H9 (cell line): ENCODE measurements around the gene DPP8. TPM values are rescaled to one million over a fixed set of nuclear protein-coding genes. Genes with fewer than 3 reads are reported as not detected.

Experiments
- DNase-seq: peaks from one replicate; pipeline ENCODE4 v3.0.0-alpha.2; 2017
- H2AFZ ChIP-seq: one replicate; pipeline ENCODE4 v1.6.1; 2013; ENCODE audit warnings: mild to moderate bottlenecking, low read length, control low read depth, moderate library complexity
- H2AK5ac ChIP-seq: 2 replicates; pipeline ENCODE4 v1.6.1; 2013; ENCODE audit warnings: low read length, control low read depth, mixed read lengths; ENCODE audit not compliant: insufficient read length
- H2BK120ac ChIP-seq: one replicate; pipeline ENCODE4 v1.6.1; 2013; ENCODE audit warnings: low read depth, mild to moderate bottlenecking, low read length, control low read depth, inconsistent platforms; ENCODE audit not compliant: poor library complexity, severe bottlenecking
- H2BK12ac ChIP-seq: 2 replicates; pipeline ENCODE4 v1.6.1; 2013; ENCODE audit warnings: low read length, control low read depth, mixed read lengths, low read depth; ENCODE audit not compliant: insufficient read length
- H2BK15ac ChIP-seq: 2 replicates; pipeline ENCODE4 v1.6.1; 2013; ENCODE audit warnings: low read depth, low read length, control low read depth
- H2BK20ac ChIP-seq: one replicate; pipeline ENCODE4 v1.6.1; 2013; ENCODE audit warnings: low read depth, mild to moderate bottlenecking, low read length, control low read depth, inconsistent platforms; ENCODE audit not compliant: poor library complexity, severe bottlenecking
- H2BK5ac ChIP-seq: 2 replicates; pipeline ENCODE4 v1.6.1; 2013; ENCODE audit warnings: low read length, control low read depth, mixed read lengths; ENCODE audit not compliant: insufficient read length
- H3K14ac ChIP-seq: 2 replicates; pipeline ENCODE4 v1.6.1; 2013; ENCODE audit warnings: low read length, control low read depth; ENCODE audit not compliant: insufficient read depth
- H3K18ac ChIP-seq: 2 replicates; pipeline ENCODE4 v1.6.1; 2013; ENCODE audit warnings: low read depth, mild to moderate bottlenecking, mixed read lengths, low read length, control low read depth; ENCODE audit not compliant: insufficient read length
- H3K23ac ChIP-seq: 2 replicates; pipeline ENCODE4 v1.6.1; 2013; ENCODE audit warnings: low read length, control low read depth, mixed read lengths, low read depth; ENCODE audit not compliant: insufficient read length
- H3K23me2 ChIP-seq: 2 replicates; pipeline ENCODE4 v1.6.1; 2013; ENCODE audit warnings: low read depth, mild to moderate bottlenecking, mixed read lengths, low read length, control low read depth; ENCODE audit not compliant: insufficient read length, poor library complexity, severe bottlenecking
- H3K27ac ChIP-seq: 2 replicates; pipeline ENCODE4 v1.5.1; 2013; ENCODE audit warnings: low read length, control low read depth, mixed read lengths, low read depth; ENCODE audit not compliant: insufficient read length
- H3K27me3 ChIP-seq: 2 replicates; pipeline ENCODE4 v1.6.1; 2013; ENCODE audit warnings: low read length, control low read depth, inconsistent platforms; ENCODE audit not compliant: insufficient read depth
- H3K4ac ChIP-seq: 2 replicates; pipeline ENCODE4 v1.6.1; 2013; ENCODE audit warnings: low read depth, mild to moderate bottlenecking, control low read depth, inconsistent platforms, low read length, moderate library complexity
- H3K4me1 ChIP-seq: 2 replicates; pipeline ENCODE4 v1.6.1; 2013; ENCODE audit warnings: low read length, control low read depth, inconsistent platforms; ENCODE audit not compliant: insufficient read depth
- H3K4me2 ChIP-seq: 2 replicates; pipeline ENCODE4 v1.6.1; 2013; ENCODE audit warnings: low read length, control low read depth, mixed read lengths; ENCODE audit not compliant: insufficient read length, insufficient read depth
- H3K56ac ChIP-seq: 2 replicates; pipeline ENCODE4 v1.6.1; 2013; ENCODE audit warnings: low read depth, mild to moderate bottlenecking, mixed read lengths, low read length, control low read depth; ENCODE audit not compliant: insufficient read length
- H3K79me1 ChIP-seq: 2 replicates; pipeline ENCODE4 v1.6.1; 2013; ENCODE audit warnings: low read depth, mild to moderate bottlenecking, moderate library complexity, low read length, control low read depth, inconsistent platforms; ENCODE audit not compliant: insufficient read depth, poor library complexity, severe bottlenecking
- H3K79me2 ChIP-seq: 2 replicates; pipeline ENCODE4 v1.6.1; 2013; ENCODE audit warnings: low read length, control low read depth, inconsistent platforms; ENCODE audit not compliant: insufficient read depth
- H3K9ac ChIP-seq: 2 replicates; pipeline ENCODE4 v1.6.1; 2013; ENCODE audit warnings: low read length, control low read depth, mixed read lengths; ENCODE audit not compliant: insufficient read length; ENCODE audit errors: extremely low read depth
- H3K9me3 ChIP-seq: one replicate; pipeline ENCODE4 v1.6.1; 2013; ENCODE audit warnings: low read depth, low read length, inconsistent platforms; ENCODE audit not compliant: control insufficient read depth
- H3T11ph ChIP-seq: one replicate; pipeline ENCODE4 v1.6.1; 2013; ENCODE audit warnings: mild to moderate bottlenecking, low read length, control low read depth, inconsistent platforms
- H4K20me1 ChIP-seq: one replicate; pipeline ENCODE4 v1.6.1; 2013; ENCODE audit not compliant: control insufficient read depth, insufficient read length, insufficient read depth
- H4K5ac ChIP-seq: 2 replicates; pipeline ENCODE4 v1.6.1; 2013; ENCODE audit warnings: low read depth, mild to moderate bottlenecking, mixed read lengths, low read length, control low read depth; ENCODE audit not compliant: insufficient read length
- H4K8ac ChIP-seq: replicated peaks from 2 replicates; pipeline ENCODE4 v1.6.1; 2013; ENCODE audit warnings: low read length, control low read depth, mixed read lengths, low read depth; ENCODE audit not compliant: insufficient read length
- H4K91ac ChIP-seq: 2 replicates; pipeline ENCODE4 v1.6.1; 2013; ENCODE audit warnings: low read depth, mild to moderate bottlenecking, moderate library complexity, mixed read lengths, low read length, control low read depth; ENCODE audit not compliant: insufficient read length
- H3K27ac Mint-ChIP-seq, 3 experiments: 2 replicates in 2 of 3; 3 replicates in 1 of 3; pipeline ENCODE4 v1.8.0; 2020 to 2021; ENCODE audit warnings: mixed read lengths in 3 of 3, mild to moderate bottlenecking in 1 of 3, moderate library complexity in 1 of 3
- H3K27me3 Mint-ChIP-seq: 2 replicates; pipeline ENCODE4 v1.8.0; 2021; ENCODE audit warnings: low read depth, mild to moderate bottlenecking, moderate library complexity, mixed read lengths
- H3K36me3 Mint-ChIP-seq, 3 experiments: 2 replicates in 2 of 3; 3 replicates in 1 of 3; pipeline ENCODE4 v1.8.0; 2020 to 2021; ENCODE audit warnings: low read depth in 3 of 3, mixed read lengths in 3 of 3; ENCODE audit not compliant: insufficient read depth in 1 of 3
- H3K4me1 Mint-ChIP-seq, 2 experiments: 2 replicates each; pipeline ENCODE4 v1.8.0; 2020; ENCODE audit warnings: mixed read lengths in 2 of 2
- H3K4me3 Mint-ChIP-seq, 2 experiments: 2 replicates in 1 of 2; 3 replicates in 1 of 2; pipeline ENCODE4 v1.8.0; 2020 to 2021; ENCODE audit warnings: mild to moderate bottlenecking in 2 of 2, mixed read lengths in 2 of 2, moderate library complexity in 1 of 2
- H3K9me3 Mint-ChIP-seq, 2 experiments: 2 replicates in 1 of 2; 3 replicates in 1 of 2; pipeline ENCODE4 v1.8.0; 2020; ENCODE audit warnings: mild to moderate bottlenecking in 2 of 2, mixed read lengths in 2 of 2, moderate library complexity in 1 of 2
- WGBS: extraction: QIAGEN DNeasy Blood & Tissue Kit; methylation state at CpG from one replicate; pipeline ENCODE4 v1.1.7; 2013; ENCODE audit warnings: missing lambda C conversion rate, low lambda C conversion rate, mixed read lengths; ENCODE audit not compliant: insufficient read length; ENCODE audit errors: extremely low coverage; 5-methylcytosine and 5-hydroxymethylcytosine counted together
- total RNA-seq: library from RNA; stranded (reverse); gene quantifications from 2 replicates; pipeline ENCODE4 v1.2.1, GENCODE V29; 2021
- TF ChIP-seq, protein P1 (sequence below): fragments of 200-600 bp; sonication (generic); conservative IDR thresholded peaks from 3 replicates; pipeline ENCODE4 v1.8.0; 2021; ENCODE audit warnings: antibody characterized with exemption, mild to moderate bottlenecking

DPP8 gene
- total RNA-seq, 1 experiment from 2014 or later: 26.6 TPM

DNA sequence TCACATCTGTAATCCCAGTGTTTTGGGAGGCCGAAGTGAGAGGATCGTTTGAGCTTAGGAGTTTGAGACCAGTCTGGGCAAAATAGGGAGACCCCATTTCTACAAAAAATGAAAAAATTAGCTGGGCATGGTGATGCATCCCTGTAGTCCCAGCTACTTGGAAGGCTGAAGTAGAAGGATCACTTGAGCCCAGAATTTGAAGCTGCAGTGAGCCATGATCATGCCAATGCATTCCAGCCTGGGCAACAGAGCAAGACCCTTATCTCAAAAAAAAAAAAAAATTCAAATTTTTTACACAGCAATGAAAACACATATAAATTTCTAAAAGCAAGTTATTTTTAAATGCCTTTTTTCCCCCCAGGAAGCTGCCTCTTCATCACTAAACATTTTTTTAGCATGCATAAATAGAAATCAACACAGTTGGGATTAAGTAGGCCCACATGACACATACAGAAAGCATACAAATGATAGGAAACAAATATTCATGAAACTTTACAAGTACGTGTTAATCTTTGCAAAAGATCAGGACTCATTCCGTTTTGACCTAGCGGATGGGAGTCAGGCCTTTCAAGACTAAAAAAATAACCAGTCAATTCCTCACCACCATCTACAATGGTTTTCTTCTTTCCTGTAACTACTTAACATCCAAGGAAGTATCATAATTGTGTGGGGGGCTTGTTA, 49.1 kb downstream of the DPP8 start:
- no peak overlapping the region for H4K91ac ChIP-seq
- no peaks in the 10 kb centered on the region for H3K4me1 ChIP-seq
- H2BK12ac ChIP-seq: no peak overlapping the region
- no peak overlapping the region for H3K4me2 ChIP-seq
- no peak overlapping the region for H2BK5ac ChIP-seq
- no peaks in the 10 kb centered on the region for H3K79me2 ChIP-seq
- H3K56ac ChIP-seq: no peak overlapping the region
- no peak overlapping the region for H4K8ac ChIP-seq
- no peaks in the 10 kb centered on the region for H3K27me3 ChIP-seq
- no CpG with 5 or more reads among the region's 5 CpGs for WGBS
- H2AFZ ChIP-seq: no peak overlapping the region
- no peak overlapping the region for H3K23ac ChIP-seq
- no peaks in the 10 kb centered on the region for H3K9me3 Mint-ChIP-seq
- H2BK15ac ChIP-seq: no peak overlapping the region
- H3K27me3 Mint-ChIP-seq: no peaks in the 10 kb centered on the region
- no peak overlapping the region for H3K27ac ChIP-seq
- no peak overlapping the region for H3K18ac ChIP-seq
- H3K4me3 Mint-ChIP-seq: no peak overlapping the region
- H3K9ac ChIP-seq: no peak overlapping the region
- no peak for DNase-seq
- no peak overlapping the region; a peak in 1 of 7 replicates for H3K27ac Mint-ChIP-seq
- H3T11ph ChIP-seq: no peak overlapping the region
- no peak overlapping the region for H2BK20ac ChIP-seq
- no peaks in the 10 kb centered on the region for H3K79me1 ChIP-seq
- H3K36me3 Mint-ChIP-seq: peaks cover 31 to 76% (median 51%) of the 10 kb centered on the region in 3 experiments; a peak in 6 of 7 replicates
- no peak overlapping the region for H3K14ac ChIP-seq
- no peaks in the 10 kb centered on the region for H3K4me1 Mint-ChIP-seq
- TF ChIP-seq, protein P1, sequence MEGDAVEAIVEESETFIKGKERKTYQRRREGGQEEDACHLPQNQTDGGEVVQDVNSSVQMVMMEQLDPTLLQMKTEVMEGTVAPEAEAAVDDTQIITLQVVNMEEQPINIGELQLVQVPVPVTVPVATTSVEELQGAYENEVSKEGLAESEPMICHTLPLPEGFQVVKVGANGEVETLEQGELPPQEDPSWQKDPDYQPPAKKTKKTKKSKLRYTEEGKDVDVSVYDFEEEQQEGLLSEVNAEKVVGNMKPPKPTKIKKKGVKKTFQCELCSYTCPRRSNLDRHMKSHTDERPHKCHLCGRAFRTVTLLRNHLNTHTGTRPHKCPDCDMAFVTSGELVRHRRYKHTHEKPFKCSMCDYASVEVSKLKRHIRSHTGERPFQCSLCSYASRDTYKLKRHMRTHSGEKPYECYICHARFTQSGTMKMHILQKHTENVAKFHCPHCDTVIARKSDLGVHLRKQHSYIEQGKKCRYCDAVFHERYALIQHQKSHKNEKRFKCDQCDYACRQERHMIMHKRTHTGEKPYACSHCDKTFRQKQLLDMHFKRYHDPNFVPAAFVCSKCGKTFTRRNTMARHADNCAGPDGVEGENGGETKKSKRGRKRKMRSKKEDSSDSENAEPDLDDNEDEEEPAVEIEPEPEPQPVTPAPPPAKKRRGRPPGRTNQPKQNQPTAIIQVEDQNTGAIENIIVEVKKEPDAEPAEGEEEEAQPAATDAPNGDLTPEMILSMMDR: no peak
- H4K20me1 ChIP-seq: no peaks in the 10 kb centered on the region
- H3K23me2 ChIP-seq: no peaks in the 10 kb centered on the region
- no peak overlapping the region for H2BK120ac ChIP-seq
- no peak overlapping the region for H3K4ac ChIP-seq
- H3K9me3 ChIP-seq: no peaks in the 10 kb centered on the region
- no peak overlapping the region for H2AK5ac ChIP-seq
- H4K5ac ChIP-seq: no peak overlapping the region
